ENCODE measurements around the gene COPE.
A peak's percentile ranks its signal among the peaks of the same experiment; 100 is the strongest.
"Not testable (repeated sequence)": the region's sequence is repeated elsewhere in the genome, so short reads cannot be mapped to it uniquely, and the experiment has no call there.

Gene COPE

GRCh38 chr19:18940769-18941627 is 21.8 kb upstream of the COPE start, which contains the start of gene HOMER3:
HOMER3 (minus strand) TSS chr19:18941217; CDS start chr19:18938982, 2,235 bp downstream.
- DNase-seq (ENCODE audit: low read depth in 3 of 3): peak; percentile 27 to 75 (median 54)

GRCh38 chr19:18939922-18940768 is 21.0 kb upstream of the COPE start:
- no peak for DNase-seq (ENCODE audit: low read depth in 3 of 3)

- no peak for DNase-seq (ENCODE audit: low read depth in 3 of 3)
Observed at GRCh38 chr19:18939163-18939562, 20.0 kb upstream of the COPE start.

GRCh38 chr19:18933297-18933696 is 14.1 kb upstream of the COPE start:
- no peak for DNase-seq (ENCODE audit: low read depth in 3 of 3)

GRCh38 chr19:18932216-18932841 is 13.1 kb upstream of the COPE start:
- DNase-seq (ENCODE audit: low read depth in 3 of 3): peak; percentile 76 to 93 (median 79)

GRCh38 chr19:18931316-18932162 is 12.4 kb upstream of the COPE start:
- no peak for DNase-seq (ENCODE audit: low read depth in 3 of 3)

GRCh38 chr19:18929311-18929710 is 10.1 kb upstream of the COPE start:
- DNase-seq (ENCODE audit: low read depth in 3 of 3): no peak

GRCh38 chr19:18928018-18928805 is 9.0 kb upstream of the COPE start:
- no peak for DNase-seq (ENCODE audit: low read depth in 3 of 3)

- no peak for DNase-seq (ENCODE audit: low read depth in 3 of 3)
Observed at GRCh38 chr19:18924684-18925213, 5.6 kb upstream of the COPE start.

- DNase-seq (ENCODE audit: low read depth in 3 of 3): no peak
Observed at GRCh38 chr19:18922228-18922985, 3.2 kb upstream of the COPE start.

GRCh38 chr19:18921593-18921992 is 2.4 kb upstream of the COPE start:
- DNase-seq (ENCODE audit: low read depth in 3 of 3): no peak

GRCh38 chr19:18920400-18920799 is 1.2 kb upstream of the COPE start:
- DNase-seq (ENCODE audit: low read depth in 3 of 3): no peak

- DNase-seq (ENCODE audit: low read depth in 3 of 3): no peak
Observed at GRCh38 chr19:18919900-18920214, 670 bp upstream of the COPE start.

- not testable (repeated sequence) for DNase-seq (ENCODE audit: low read depth in 3 of 3)
Observed at GRCh38 chr19:18917593-18917992, 1.6 kb downstream of the COPE start.

- no peak for DNase-seq (ENCODE audit: low read depth in 3 of 3)
Observed at GRCh38 chr19:18915639-18916038, 3.5 kb downstream of the COPE start.

GRCh38 chr19:18913466-18913865 is 5.7 kb downstream of the COPE start:
- no peak for DNase-seq (ENCODE audit: low read depth in 3 of 3)

- no peak for DNase-seq (ENCODE audit: low read depth in 3 of 3)
Observed at GRCh38 chr19:18912933-18913332, 6.3 kb downstream of the COPE start.

GRCh38 chr19:18910801-18911436 is 8.3 kb downstream of the COPE start:
- no peak for DNase-seq (ENCODE audit: low read depth in 3 of 3)

- no peak for DNase-seq (ENCODE audit: low read depth in 3 of 3)
Observed at GRCh38 chr19:18910010-18910409, 9.2 kb downstream of the COPE start.
